Measurements from ENCODE around the gene ZBTB21.

ZBTB21 gene

GRCh38 chr21:42048870-42049577 is 38.9 kb upstream of the ZBTB21 start:
- H3K36me3 ChIP-seq (ENCODE audit: insufficient read depth, low read length): no peaks in the 10 kb centered on the region
- H3K27ac ChIP-seq (ENCODE audit: low read depth, low read length): no peak overlapping the region
- no peak overlapping the region for H3K9ac ChIP-seq (ENCODE audit: low read depth, low read length)
- no peaks in the 10 kb centered on the region for H3K4me1 ChIP-seq (ENCODE audit: insufficient read depth, low read length)
- 0 out of 2 replicates have a peak, but pooled peaks cover 3% of the 10 kb centered on the region for H3K9me3 ChIP-seq (ENCODE audit: insufficient read depth, low read depth, low read length)
- WGBS: 93% methylated on average over 9 of the region's 10 CpGs
- H3K27me3 ChIP-seq (ENCODE audit: insufficient read depth, low read length): no peaks in the 10 kb centered on the region
- no peak overlapping the region for H3K4me3 ChIP-seq (ENCODE audit: low read length)

- no peak overlapping the region for H3K9ac ChIP-seq (ENCODE audit: low read depth, low read length)
- H3K36me3 ChIP-seq (ENCODE audit: insufficient read depth, low read length): no peaks in the 10 kb centered on the region
- no peaks in the 10 kb centered on the region for H3K27me3 ChIP-seq (ENCODE audit: insufficient read depth, low read length)
- H3K4me3 ChIP-seq (ENCODE audit: low read length): no peak overlapping the region
- H3K9me3 ChIP-seq (ENCODE audit: insufficient read depth, low read depth, low read length): no peaks in the 10 kb centered on the region
- H3K4me1 ChIP-seq (ENCODE audit: insufficient read depth, low read length): no peaks in the 10 kb centered on the region
- 92% methylated on average over 16 of the region's 19 CpGs for WGBS
- no peak overlapping the region for H3K27ac ChIP-seq (ENCODE audit: low read depth, low read length)
Measured at GRCh38 chr21:42047821-42048613, 37.9 kb upstream of the ZBTB21 start.

- Histone ChIP-seq H3K27ac (ENCODE audit: low read depth, low read length) (no peak overlapping the region), H3K27me3 (ENCODE audit: insufficient read depth, low read length) (no peaks in the 10 kb centered on the region), H3K36me3 (ENCODE audit: insufficient read depth, low read length) (no peaks in the 10 kb centered on the region), H3K4me1 (ENCODE audit: insufficient read depth, low read length) (no peaks in the 10 kb centered on the region), H3K9me3 (ENCODE audit: insufficient read depth, low read depth, low read length) (no peaks in the 10 kb centered on the region), H3K9ac (ENCODE audit: low read depth, low read length) (no peak overlapping the region), H3K4me3 (ENCODE audit: low read length) (no peak overlapping the region)
- whole genome bisulfite sequencing: 95% methylated on average over 5 of the region's 7 CpGs
Measured at GRCh38 chr21:42044871-42045495, 34.8 kb upstream of the ZBTB21 start.

GRCh38 chr21:42043961-42044360 is 33.8 kb upstream of the ZBTB21 start:
- WGBS: 94% methylated on average over 17 of the region's 17 CpGs
- no peak overlapping the region for H3K9ac ChIP-seq (ENCODE audit: low read depth, low read length)

GRCh38 chr21:42043201-42043895 is 33.2 kb upstream of the ZBTB21 start:
- H3K9ac ChIP-seq (ENCODE audit: low read depth, low read length): no peak overlapping the region
- H3K4me3 ChIP-seq (ENCODE audit: low read length): no peak overlapping the region
- H3K36me3 ChIP-seq (ENCODE audit: insufficient read depth, low read length): no peaks in the 10 kb centered on the region
- H3K4me1 ChIP-seq (ENCODE audit: insufficient read depth, low read length): no peaks in the 10 kb centered on the region
- 88% methylated on average over 16 of the region's 16 CpGs for WGBS
- H3K27me3 ChIP-seq (ENCODE audit: insufficient read depth, low read length): no peaks in the 10 kb centered on the region
- H3K27ac ChIP-seq (ENCODE audit: low read depth, low read length): no peak overlapping the region
- H3K9me3 ChIP-seq (ENCODE audit: insufficient read depth, low read depth, low read length): no peaks in the 10 kb centered on the region

More at GRCh38 chr21:42043961-42044360, 33.8 kb upstream of the ZBTB21 start:
- Histone ChIP-seq H3K4me3 (ENCODE audit: low read length) (no peak overlapping the region), H3K27me3 (ENCODE audit: insufficient read depth, low read length) (no peaks in the 10 kb centered on the region), H3K36me3 (ENCODE audit: insufficient read depth, low read length) (no peaks in the 10 kb centered on the region), H3K27ac (ENCODE audit: low read depth, low read length) (no peak overlapping the region), H3K9me3 (ENCODE audit: insufficient read depth, low read depth, low read length) (no peaks in the 10 kb centered on the region), H3K4me1 (ENCODE audit: insufficient read depth, low read length) (no peaks in the 10 kb centered on the region)

GRCh38 chr21:42042651-42043050 is 32.5 kb upstream of the ZBTB21 start:
- no peaks in the 10 kb centered on the region for H3K4me1 ChIP-seq (ENCODE audit: insufficient read depth, low read length)
- H3K9ac ChIP-seq (ENCODE audit: low read depth, low read length): no peak overlapping the region
- H3K36me3 ChIP-seq (ENCODE audit: insufficient read depth, low read length): no peaks in the 10 kb centered on the region
- WGBS: 87% methylated on average over 9 of the region's 9 CpGs
- no peak overlapping the region for H3K4me3 ChIP-seq (ENCODE audit: low read length)
- no peaks in the 10 kb centered on the region for H3K27me3 ChIP-seq (ENCODE audit: insufficient read depth, low read length)
- H3K9me3 ChIP-seq (ENCODE audit: insufficient read depth, low read depth, low read length): no peaks in the 10 kb centered on the region
- no peak overlapping the region for H3K27ac ChIP-seq (ENCODE audit: low read depth, low read length)

GRCh38 chr21:42041711-42042110 is 31.6 kb upstream of the ZBTB21 start:
- H3K4me1 ChIP-seq (ENCODE audit: insufficient read depth, low read length): no peaks in the 10 kb centered on the region
- no peak overlapping the region for H3K27ac ChIP-seq (ENCODE audit: low read depth, low read length)
- 71% methylated on average over 4 of the region's 4 CpGs for WGBS
- no peaks in the 10 kb centered on the region for H3K36me3 ChIP-seq (ENCODE audit: insufficient read depth, low read length)
- no peak overlapping the region for H3K4me3 ChIP-seq (ENCODE audit: low read length)
- no peaks in the 10 kb centered on the region for H3K9me3 ChIP-seq (ENCODE audit: insufficient read depth, low read depth, low read length)
- H3K27me3 ChIP-seq (ENCODE audit: insufficient read depth, low read length): no peaks in the 10 kb centered on the region
- H3K9ac ChIP-seq (ENCODE audit: low read depth, low read length): no peak overlapping the region

- no peak overlapping the region for H3K4me3 ChIP-seq (ENCODE audit: low read length)
- H3K4me1 ChIP-seq (ENCODE audit: insufficient read depth, low read length): no peaks in the 10 kb centered on the region
- H3K27me3 ChIP-seq (ENCODE audit: insufficient read depth, low read length): no peaks in the 10 kb centered on the region
- WGBS: 95% methylated on average over 7 of the region's 7 CpGs
- no peaks in the 10 kb centered on the region for H3K36me3 ChIP-seq (ENCODE audit: insufficient read depth, low read length)
- H3K9me3 ChIP-seq (ENCODE audit: insufficient read depth, low read depth, low read length): no peaks in the 10 kb centered on the region
- H3K9ac ChIP-seq (ENCODE audit: low read depth, low read length): no peak overlapping the region
- no peak overlapping the region for H3K27ac ChIP-seq (ENCODE audit: low read depth, low read length)
Measured at GRCh38 chr21:42041246-42041645, 31.1 kb upstream of the ZBTB21 start.

GRCh38 chr21:42040411-42041180 is 30.4 kb upstream of the ZBTB21 start:
- no peaks in the 10 kb centered on the region for H3K4me1 ChIP-seq (ENCODE audit: insufficient read depth, low read length)
- no peaks in the 10 kb centered on the region for H3K9me3 ChIP-seq (ENCODE audit: insufficient read depth, low read depth, low read length)
- no peaks in the 10 kb centered on the region for H3K27me3 ChIP-seq (ENCODE audit: insufficient read depth, low read length)
- no peak overlapping the region for H3K9ac ChIP-seq (ENCODE audit: low read depth, low read length)
- no peak overlapping the region for H3K27ac ChIP-seq (ENCODE audit: low read depth, low read length)
- 86% methylated on average over 18 of the region's 18 CpGs for WGBS
- H3K36me3 ChIP-seq (ENCODE audit: insufficient read depth, low read length): no peaks in the 10 kb centered on the region
- no peak overlapping the region for H3K4me3 ChIP-seq (ENCODE audit: low read length)

- Histone ChIP-seq H3K4me3 (ENCODE audit: low read length) (no peak overlapping the region), H3K9me3 (ENCODE audit: insufficient read depth, low read depth, low read length) (no peaks in the 10 kb centered on the region), H3K27ac (ENCODE audit: low read depth, low read length) (no peak overlapping the region), H3K9ac (ENCODE audit: low read depth, low read length) (no peak overlapping the region), H3K36me3 (ENCODE audit: insufficient read depth, low read length) (no peaks in the 10 kb centered on the region), H3K4me1 (ENCODE audit: insufficient read depth, low read length) (no peaks in the 10 kb centered on the region), H3K27me3 (ENCODE audit: insufficient read depth, low read length) (no peaks in the 10 kb centered on the region)
- 77% methylated on average over 12 of the region's 12 CpGs for WGBS
Measured at GRCh38 chr21:42039911-42040351, 29.8 kb upstream of the ZBTB21 start.
